ENCODE data around the gene MICAL3. TPM values are rescaled to one million over a fixed set of nuclear protein-coding genes. Genes with fewer than 3 reads are reported as not detected.
A peak's percentile ranks its signal among the peaks of the same experiment; 100 is the strongest.

The MICAL3 gene
- total RNA-seq, 2 donors from 2014 or later, result 33.6 to 34.0 TPM

DNA sequence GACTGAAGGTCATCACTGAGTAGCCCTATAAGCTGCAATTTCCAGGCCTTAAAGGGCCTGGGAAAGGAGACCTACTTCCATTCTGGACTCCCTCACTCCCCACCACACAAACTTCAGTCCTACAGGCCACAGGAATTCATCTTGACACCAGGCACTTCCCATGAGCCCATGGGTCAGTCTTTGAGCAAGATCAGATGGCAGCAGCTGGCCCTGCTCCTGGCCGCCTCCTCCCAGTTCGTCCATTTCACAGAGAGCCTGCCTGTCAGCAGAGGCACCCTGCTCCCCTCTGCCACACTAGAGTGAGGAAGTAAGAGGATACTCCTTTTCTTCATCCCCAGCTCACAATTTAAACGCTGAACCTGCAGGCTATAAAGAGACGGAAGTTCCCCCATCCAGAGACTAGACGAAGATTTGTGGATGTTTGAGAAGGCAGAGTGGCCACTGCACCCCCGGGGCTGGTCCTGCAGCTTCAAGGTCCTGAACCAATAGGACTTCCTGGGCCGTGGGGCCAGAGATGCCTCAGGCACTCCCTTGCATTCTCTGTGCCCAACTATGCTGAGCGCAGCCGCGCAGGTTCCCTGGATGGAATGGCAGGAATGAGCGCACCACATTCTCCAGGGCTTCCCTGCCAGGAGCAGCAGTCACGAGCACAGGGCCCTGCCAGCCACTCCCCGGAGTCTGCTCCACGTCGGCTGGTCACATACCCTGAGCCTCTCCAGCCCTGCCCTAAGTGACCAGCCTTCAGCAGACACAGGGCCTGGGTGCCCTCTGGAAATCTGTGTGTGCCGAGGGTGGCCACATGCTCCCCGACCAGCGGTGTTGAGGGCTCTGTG, 216.6 kb downstream of the MICAL3 start:
- no peak for DNase-seq

DNA sequence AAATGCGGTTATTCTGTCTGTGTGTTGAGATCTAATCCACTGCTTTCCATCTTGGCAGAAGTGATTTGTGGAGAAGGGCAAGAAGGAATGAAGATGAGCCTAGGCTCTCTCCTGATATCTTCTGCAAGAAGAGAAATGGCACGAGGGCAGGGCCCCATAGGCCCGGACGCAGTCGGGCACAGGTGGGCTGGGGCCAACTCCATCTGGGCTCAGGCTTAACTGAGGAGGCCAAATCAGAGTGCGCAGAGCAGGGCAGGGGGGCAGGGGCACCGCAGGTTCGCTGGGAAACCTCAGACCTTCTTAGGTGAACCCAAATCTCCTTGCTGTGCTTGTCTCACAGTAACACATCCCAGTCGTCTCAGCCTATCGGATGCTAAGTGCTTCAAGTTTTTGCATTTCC, 217.3 kb downstream of the MICAL3 start:
- no peak for ATAC-seq
- intact Hi-C loops (cut with DNase I), result no loop called here
- Histone ChIP-seq H3K4me1 (no peaks in the 10 kb centered on the region), H3K4me3 (no peak overlapping the region), H3K27ac (no peak overlapping the region), H3K27me3 (no peaks in the 10 kb centered on the region), H3K9me3 (no peaks in the 10 kb centered on the region), H3K36me3 (replicated peaks in 1 of 2; ENCODE audit: insufficient read depth in 1 of 2, low read depth in 2 of 2) (peaks cover 0 to 19% of the 10 kb centered on the region in 2 donors)
- TF ChIP-seq, protein P1, sequence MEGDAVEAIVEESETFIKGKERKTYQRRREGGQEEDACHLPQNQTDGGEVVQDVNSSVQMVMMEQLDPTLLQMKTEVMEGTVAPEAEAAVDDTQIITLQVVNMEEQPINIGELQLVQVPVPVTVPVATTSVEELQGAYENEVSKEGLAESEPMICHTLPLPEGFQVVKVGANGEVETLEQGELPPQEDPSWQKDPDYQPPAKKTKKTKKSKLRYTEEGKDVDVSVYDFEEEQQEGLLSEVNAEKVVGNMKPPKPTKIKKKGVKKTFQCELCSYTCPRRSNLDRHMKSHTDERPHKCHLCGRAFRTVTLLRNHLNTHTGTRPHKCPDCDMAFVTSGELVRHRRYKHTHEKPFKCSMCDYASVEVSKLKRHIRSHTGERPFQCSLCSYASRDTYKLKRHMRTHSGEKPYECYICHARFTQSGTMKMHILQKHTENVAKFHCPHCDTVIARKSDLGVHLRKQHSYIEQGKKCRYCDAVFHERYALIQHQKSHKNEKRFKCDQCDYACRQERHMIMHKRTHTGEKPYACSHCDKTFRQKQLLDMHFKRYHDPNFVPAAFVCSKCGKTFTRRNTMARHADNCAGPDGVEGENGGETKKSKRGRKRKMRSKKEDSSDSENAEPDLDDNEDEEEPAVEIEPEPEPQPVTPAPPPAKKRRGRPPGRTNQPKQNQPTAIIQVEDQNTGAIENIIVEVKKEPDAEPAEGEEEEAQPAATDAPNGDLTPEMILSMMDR (IDR thresholded peaks at IDR 0.05), result no peak
- TF ChIP-seq POLR2A (IDR thresholded peaks at IDR 0.05), result no peak
- WGBS, 2 donors, result 93 to 95% methylated on average over 10 of the region's 10 CpGs
- no peak for DNase-seq

More for the DNA sequence above, 216.6 kb downstream of the MICAL3 start:
- Histone ChIP-seq H3K27ac (no peak overlapping the region), H3K4me1 (no peaks in the 10 kb centered on the region), H3K27me3 (no peaks in the 10 kb centered on the region), H3K36me3 (replicated peaks in 1 of 2; ENCODE audit: insufficient read depth in 1 of 2, low read depth in 2 of 2) (peaks cover 0 to 21% of the 10 kb centered on the region in 2 donors), H3K4me3 (no peak overlapping the region), H3K9me3 (no peaks in the 10 kb centered on the region)
- intact Hi-C loops (cut with DNase I), result no loop called here
- no peak for ATAC-seq
- TF ChIP-seq, protein P1 (IDR thresholded peaks at IDR 0.05), result no peak
- TF ChIP-seq POLR2A (IDR thresholded peaks at IDR 0.05), result no peak
- 86 to 90% methylated on average over 13 to 16 of the region's 18 CpGs for WGBS, 2 donors

DNA sequence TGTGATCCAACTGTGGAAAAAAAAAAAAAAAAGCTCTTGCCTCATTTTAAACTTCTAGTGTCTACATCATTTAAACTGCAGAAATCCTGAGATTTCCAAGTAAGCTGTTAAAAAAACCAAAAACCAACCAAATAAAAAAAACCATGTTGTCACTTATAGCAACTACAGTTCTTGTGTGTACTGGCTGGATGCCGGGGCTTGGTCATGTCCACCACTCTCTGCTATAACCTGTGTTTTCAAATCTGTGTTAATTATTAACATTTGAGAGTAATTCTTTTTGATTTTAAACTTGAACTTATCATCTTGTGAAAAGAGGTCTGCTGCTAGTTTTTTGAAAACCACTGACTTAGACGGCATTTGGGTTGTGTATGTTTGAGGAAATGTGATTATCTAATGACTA, 217.9 kb downstream of the MICAL3 start:
- WGBS, 2 donors, result 37 to 49% methylated on average over 2 of the region's 2 CpGs
- H3K27ac ChIP-seq, result no peak overlapping the region
- H3K9me3 ChIP-seq, result no peaks in the 10 kb centered on the region
- peaks cover 0 to 18% of the 10 kb centered on the region in 2 donors for H3K36me3 ChIP-seq (replicated peaks in 1 of 2; ENCODE audit: insufficient read depth in 1 of 2, low read depth in 2 of 2)
- intact Hi-C loops (cut with DNase I), result no loop called here
- TF ChIP-seq POLR2A (IDR thresholded peaks at IDR 0.05), result no peak
- TF ChIP-seq, protein P1 (IDR thresholded peaks at IDR 0.05), result no peak
- DNase-seq (peak in 3 of 4 donors; percentile 57 to 79 (median 73)), ATAC-seq (no peak)
- H3K27me3 ChIP-seq, result no peaks in the 10 kb centered on the region
- H3K4me3 ChIP-seq, result no peak overlapping the region
- H3K4me1 ChIP-seq, result no peaks in the 10 kb centered on the region

DNA sequence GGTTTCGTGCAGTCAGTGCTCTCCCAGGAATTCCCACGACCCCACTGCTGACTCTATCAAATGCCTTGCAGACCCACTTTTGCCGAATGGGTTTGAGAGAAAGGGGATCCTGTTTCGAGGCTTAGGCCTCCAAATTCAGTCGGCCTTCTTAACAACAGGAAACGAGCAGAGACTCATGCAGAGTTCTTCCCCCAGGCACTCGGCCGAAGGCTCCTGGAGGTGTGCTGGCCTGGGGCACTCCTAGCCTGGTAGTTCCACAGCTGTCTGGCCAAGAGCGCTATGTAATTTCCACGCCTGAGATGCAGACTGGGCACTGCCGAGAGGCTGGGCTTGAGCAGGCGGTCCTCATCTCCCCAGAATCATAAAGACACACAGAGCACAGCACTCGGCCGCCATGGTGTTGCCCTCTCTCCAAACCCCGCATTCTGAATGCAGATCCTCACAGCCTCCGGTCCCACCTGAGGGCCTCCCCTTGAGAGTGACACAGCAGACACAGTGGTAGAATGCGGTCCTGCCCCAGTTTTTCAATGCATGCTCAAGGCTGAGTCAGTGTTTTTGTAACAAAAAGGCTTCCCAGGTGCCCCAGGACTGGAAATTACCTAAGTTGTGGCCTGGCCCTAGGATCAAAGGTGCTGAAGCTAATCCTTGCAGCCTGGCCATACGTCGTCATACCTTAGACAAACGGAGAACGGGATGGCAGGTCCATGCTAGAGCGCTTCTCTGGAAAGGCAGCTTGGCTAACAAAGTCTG, 219.9 kb downstream of the MICAL3 start:
- Histone ChIP-seq H3K4me3 (no peak overlapping the region), H3K27ac (no peak overlapping the region), H3K27me3 (no peaks in the 10 kb centered on the region), H3K4me1 (no peaks in the 10 kb centered on the region), H3K36me3 (replicated peaks in 1 of 2; ENCODE audit: insufficient read depth in 1 of 2, low read depth in 2 of 2) (peaks cover 0 to 17% of the 10 kb centered on the region in 2 donors), H3K9me3 (no peaks in the 10 kb centered on the region)
- intact Hi-C loops (cut with DNase I), result no loop called here
- DNase-seq (no peak), ATAC-seq (no peak)
- WGBS, 2 donors, result 94% methylated on average over 15 to 22 of the region's 22 CpGs
- TF ChIP-seq, protein P1 (IDR thresholded peaks at IDR 0.05), result no peak
- no peak for TF ChIP-seq POLR2A (IDR thresholded peaks at IDR 0.05)
